Colonic mucosa (tissue), 4 donors: ENCODE data around the gene PRKN. TPM values are rescaled to one million over a fixed set of nuclear protein-coding genes. Genes with fewer than 3 reads are reported as not detected.

Source experiments
- DNase-seq: peaks from one replicate; pipeline ENCODE4 v3.0.0-alpha.2; 2020
- H3K27ac ChIP-seq: fragments of 200-600 bp; one replicate; pipeline ENCODE4 v1.8.0; 2021
- H3K27me3 ChIP-seq: fragments of 200-600 bp; one replicate; pipeline ENCODE4 v1.8.0; 2021
- H3K36me3 ChIP-seq: fragments of 200-600 bp; one replicate; pipeline ENCODE4 v1.8.0; 2021
- H3K4me1 ChIP-seq: fragments of 200-600 bp; one replicate; pipeline ENCODE4 v1.8.0; 2021; ENCODE audit warnings: mild to moderate bottlenecking
- H3K4me3 ChIP-seq: fragments of 200-600 bp; one replicate; pipeline ENCODE4 v1.8.0; 2021
- H3K9ac ChIP-seq, 2 donors: one replicate each; pipeline ENCODE4 v1.7.0; 2013; ENCODE audit warnings: control low read depth in 2 of 2, low read depth in 2 of 2, low read length in 2 of 2
- H3K9me3 ChIP-seq: fragments of 200-600 bp; one replicate; pipeline ENCODE4 v1.8.0; 2021
- CTCF ChIP-seq: fragments of 200-600 bp; IDR thresholded peaks from one replicate; pipeline ENCODE4 v1.8.0; 2022; ENCODE audit warnings: antibody characterized with exemption, mild to moderate bottlenecking
- intact Hi-C: fragments of 100-400 bp; cut with DNase I; formaldehyde crosslinking; loops from one replicate; pipeline ENCODE4 v1.14.1; 2022
- total RNA-seq, 2 donors: library from RNA; stranded (reverse); fragmentation: NEBNext Ultra II Directional in 1 of 2; extraction: Animal tissue kit (Norgen Biotek cat#: 25700) in 1 of 2; gene quantifications; one replicate each; pipeline ENCODE4 v1.2.1, GENCODE V29; 2021
- donor health status: healthy.
- donor health status: DM: no; HTN: no; CAD: no.
- donor health status: DM: no; HTN: no; CAD: no.

PRKN gene
- total RNA-seq, 2 donors from 2014 or later, result 3.7 to 8.1 TPM

DNA sequence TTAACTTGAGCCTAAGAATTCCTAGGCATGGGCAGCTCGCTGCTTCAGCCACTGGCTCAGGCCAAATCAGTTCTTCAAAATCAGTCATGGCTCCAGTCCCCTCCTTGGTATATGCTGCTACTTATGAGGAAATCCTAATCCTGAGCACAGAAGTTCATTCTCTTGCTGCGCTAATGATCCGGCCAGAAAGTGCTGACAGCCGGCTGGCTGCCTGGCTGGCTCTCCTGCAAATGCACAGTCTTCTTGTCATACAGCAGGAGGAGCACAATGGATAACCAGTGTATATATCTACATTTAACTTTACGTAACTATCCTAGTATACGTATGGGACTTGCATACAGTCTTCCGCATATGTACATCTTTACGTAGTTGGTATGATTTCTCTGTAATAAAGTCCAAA lies 500.8 kb downstream of the PRKN start:
- no peak for DNase-seq
- Histone ChIP-seq H3K9me3 (no peaks in the 10 kb centered on the region), H3K4me3 (no peak overlapping the region), H3K9ac (no peak overlapping the region), H3K4me1 (no peaks in the 10 kb centered on the region), H3K27ac (no peak overlapping the region), H3K27me3 (no peaks in the 10 kb centered on the region), H3K36me3 (no peaks in the 10 kb centered on the region)
- intact Hi-C loops, result no loop called here
- TF ChIP-seq CTCF, result no peak

- no peak overlapping the region for H3K27ac ChIP-seq
- no peak for TF ChIP-seq CTCF
- no peaks in the 10 kb centered on the region for H3K4me1 ChIP-seq
- intact Hi-C loops, result no loop called here
- H3K9me3 ChIP-seq, result no peaks in the 10 kb centered on the region
- no peak overlapping the region for H3K9ac ChIP-seq
- no peak for DNase-seq
- no peaks in the 10 kb centered on the region for H3K36me3 ChIP-seq
- H3K4me3 ChIP-seq, result no peak overlapping the region
- no peaks in the 10 kb centered on the region for H3K27me3 ChIP-seq
Observed at GRCh38 chr6:162222521-162222920, 505.0 kb downstream of the PRKN start.

- no peak for TF ChIP-seq CTCF
- Histone ChIP-seq H3K27ac (no peak overlapping the region), H3K4me3 (no peak overlapping the region), H3K9me3 (no peaks in the 10 kb centered on the region), H3K27me3 (no peaks in the 10 kb centered on the region), H3K4me1 (no peaks in the 10 kb centered on the region), H3K36me3 (no peaks in the 10 kb centered on the region), H3K9ac (no peak overlapping the region)
- no peak for DNase-seq
- intact Hi-C loops, result no loop called here
Observed at GRCh38 chr6:162220876-162221275, 506.7 kb downstream of the PRKN start.

- intact Hi-C loops, result no loop called here
Observed at GRCh38 chr6:162219266-162219665, 508.3 kb downstream of the PRKN start.

DNA sequence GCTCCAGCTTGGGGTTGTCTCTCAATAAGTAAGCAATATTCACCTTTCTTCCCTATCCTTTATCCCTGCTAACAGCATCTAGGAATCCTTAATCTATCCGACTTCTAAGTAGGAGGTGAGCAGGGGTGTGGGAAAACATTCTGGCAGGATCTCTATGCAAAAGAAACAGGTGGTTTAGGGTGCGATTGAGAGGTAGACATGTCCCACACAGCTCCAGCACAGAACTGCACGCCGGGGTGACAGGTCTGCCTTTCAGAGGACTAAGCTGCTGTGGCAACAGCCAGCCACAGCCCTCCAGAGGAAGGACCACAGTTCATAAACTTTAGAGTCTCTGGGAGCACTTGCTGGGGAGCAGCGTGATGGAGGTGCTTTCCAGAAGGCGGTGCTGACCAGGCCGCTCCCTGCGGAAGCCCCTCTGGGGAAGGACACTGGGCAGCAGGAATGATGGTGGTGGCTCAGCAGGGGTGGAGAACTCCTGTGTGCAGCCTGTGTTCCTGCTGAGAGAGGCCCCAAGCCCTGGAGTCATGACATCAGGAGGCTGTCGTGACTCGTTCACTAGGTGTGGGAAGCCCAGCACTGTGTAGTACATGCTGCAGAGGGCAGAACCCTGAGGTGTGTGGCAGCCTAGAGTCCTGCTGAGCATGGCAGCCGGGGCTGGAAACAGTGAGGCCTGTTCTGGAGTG lies 509.6 kb downstream of the PRKN start:
- intact Hi-C loops, result no loop called here
- Histone ChIP-seq H3K36me3 (no peaks in the 10 kb centered on the region), H3K4me3 (no peak overlapping the region), H3K9ac (no peak overlapping the region), H3K27ac (no peak overlapping the region), H3K4me1 (no peaks in the 10 kb centered on the region), H3K27me3 (no peaks in the 10 kb centered on the region), H3K9me3 (no peaks in the 10 kb centered on the region)
- no peak for TF ChIP-seq CTCF
- no peak for DNase-seq

More at GRCh38 chr6:162219266-162219665, 508.3 kb downstream of the PRKN start:
- Histone ChIP-seq H3K36me3 (no peaks in the 10 kb centered on the region), H3K27me3 (no peaks in the 10 kb centered on the region), H3K4me3 (no peak overlapping the region), H3K9me3 (no peaks in the 10 kb centered on the region), H3K4me1 (no peaks in the 10 kb centered on the region), H3K27ac (no peak overlapping the region), H3K9ac (no peak overlapping the region)
- no peak for TF ChIP-seq CTCF
- no peak for DNase-seq
